Measurements from ENCODE around the gene VDR. TPM values are rescaled to one million over a fixed set of nuclear protein-coding genes. Genes with fewer than 3 reads are reported as not detected.

Gene VDR
- total RNA-seq, 1 donor from 2014 or later, result 0.52 TPM

DNA sequence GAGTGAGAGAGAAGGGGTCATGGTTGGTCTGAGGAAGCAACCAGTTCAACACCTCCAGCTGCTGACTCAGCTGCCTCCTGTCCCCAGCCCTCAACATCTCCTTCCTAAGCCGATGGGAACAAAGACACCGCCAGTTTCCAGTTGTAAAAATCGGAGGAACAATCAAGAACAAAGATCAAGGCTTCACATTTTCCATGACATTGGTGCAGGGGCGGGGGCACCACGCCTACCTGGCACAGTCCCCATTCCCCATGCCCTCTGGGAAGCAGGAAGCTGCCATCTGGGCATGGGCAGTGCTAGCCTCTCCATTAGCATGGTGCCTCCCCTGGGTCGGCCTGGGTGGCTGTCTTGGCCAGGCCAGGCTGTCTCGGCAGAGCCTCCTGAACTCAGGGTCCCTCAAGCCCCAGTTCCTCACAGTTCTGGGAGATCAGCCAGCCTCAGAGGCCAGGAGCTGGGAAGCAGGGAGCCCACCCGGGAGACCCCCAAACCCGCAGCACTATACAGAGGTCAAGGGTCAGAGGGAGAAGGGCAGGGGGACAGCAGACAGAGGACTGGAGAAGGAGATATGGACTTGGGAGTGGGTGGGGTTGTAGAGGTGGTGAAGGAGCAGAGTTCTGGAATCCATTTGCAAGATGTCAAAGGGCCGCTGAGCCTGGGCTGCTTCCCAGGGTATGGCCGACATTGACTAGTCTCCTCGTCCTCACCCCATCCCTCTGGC lies 39.0 kb upstream of the VDR start:
- Histone ChIP-seq H3K9me3 (ENCODE audit: control insufficient read depth in 3 of 3, low read length in 3 of 3) (no peaks in the 10 kb centered on the region), H3K4me1 (ENCODE audit: control insufficient read depth in 3 of 3, insufficient read depth in 3 of 3, low read length in 3 of 3) (peaks cover 0 to 3% (median 0%) of the 10 kb centered on the region in 3 donors), H3K4me3 (ENCODE audit: low read length in 3 of 3) (no peak overlapping the region), H3K27ac (ENCODE audit: low read depth, low read length) (no peak overlapping the region), H3K27me3 (ENCODE audit: control insufficient read depth in 3 of 3, insufficient read depth in 3 of 3, low read length in 3 of 3) (peaks cover 10 to 29% (median 17%) of the 10 kb centered on the region in 3 donors), H3K36me3 (ENCODE audit: control insufficient read depth in 3 of 3, insufficient read depth in 3 of 3, low read length in 3 of 3) (no peaks in the 10 kb centered on the region), H3K9ac (ENCODE audit: low read depth in 1 of 3, low read length in 3 of 3) (no peak overlapping the region)

DNA sequence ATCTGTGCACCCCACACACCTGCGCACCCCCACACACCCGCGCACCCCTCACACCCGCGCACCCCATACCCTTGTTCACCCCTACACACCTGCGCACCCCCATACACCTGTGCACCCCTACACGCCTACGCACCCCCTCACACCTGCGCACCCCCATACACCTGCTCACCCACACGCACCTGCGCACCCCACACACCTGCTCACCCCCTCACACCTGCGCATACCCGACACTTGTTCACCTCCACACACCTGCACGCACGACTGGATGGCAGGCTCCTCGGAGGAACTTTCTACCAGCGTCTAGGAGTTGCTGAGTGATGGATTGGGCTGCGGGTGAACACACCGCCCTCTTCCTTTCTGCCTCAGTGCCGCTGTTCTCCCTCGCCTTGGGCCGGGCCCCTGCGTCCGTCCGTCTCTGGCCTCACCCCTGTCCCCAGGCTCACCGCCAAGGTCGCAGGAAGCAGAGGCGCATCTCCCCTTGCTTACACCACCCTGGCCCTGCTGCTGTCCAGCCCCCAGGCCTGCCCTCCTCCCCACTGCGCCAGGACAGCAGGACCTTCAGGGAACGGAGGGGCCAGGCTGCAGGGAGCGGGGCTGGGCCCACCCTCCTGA lies 37.9 kb upstream of the VDR start:
- Histone ChIP-seq H3K4me3 (ENCODE audit: low read length in 3 of 3) (no peak overlapping the region), H3K27me3 (ENCODE audit: control insufficient read depth in 3 of 3, insufficient read depth in 3 of 3, low read length in 3 of 3) (peaks cover 10 to 29% (median 17%) of the 10 kb centered on the region in 3 donors), H3K4me1 (ENCODE audit: control insufficient read depth in 3 of 3, insufficient read depth in 3 of 3, low read length in 3 of 3) (peaks cover 0 to 3% (median 0%) of the 10 kb centered on the region in 3 donors), H3K9ac (ENCODE audit: low read depth in 1 of 3, low read length in 3 of 3) (no peak overlapping the region), H3K9me3 (ENCODE audit: control insufficient read depth in 3 of 3, low read length in 3 of 3) (no peaks in the 10 kb centered on the region), H3K27ac (ENCODE audit: low read depth, low read length) (no peak overlapping the region), H3K36me3 (ENCODE audit: control insufficient read depth in 3 of 3, insufficient read depth in 3 of 3, low read length in 3 of 3) (no peaks in the 10 kb centered on the region)

DNA sequence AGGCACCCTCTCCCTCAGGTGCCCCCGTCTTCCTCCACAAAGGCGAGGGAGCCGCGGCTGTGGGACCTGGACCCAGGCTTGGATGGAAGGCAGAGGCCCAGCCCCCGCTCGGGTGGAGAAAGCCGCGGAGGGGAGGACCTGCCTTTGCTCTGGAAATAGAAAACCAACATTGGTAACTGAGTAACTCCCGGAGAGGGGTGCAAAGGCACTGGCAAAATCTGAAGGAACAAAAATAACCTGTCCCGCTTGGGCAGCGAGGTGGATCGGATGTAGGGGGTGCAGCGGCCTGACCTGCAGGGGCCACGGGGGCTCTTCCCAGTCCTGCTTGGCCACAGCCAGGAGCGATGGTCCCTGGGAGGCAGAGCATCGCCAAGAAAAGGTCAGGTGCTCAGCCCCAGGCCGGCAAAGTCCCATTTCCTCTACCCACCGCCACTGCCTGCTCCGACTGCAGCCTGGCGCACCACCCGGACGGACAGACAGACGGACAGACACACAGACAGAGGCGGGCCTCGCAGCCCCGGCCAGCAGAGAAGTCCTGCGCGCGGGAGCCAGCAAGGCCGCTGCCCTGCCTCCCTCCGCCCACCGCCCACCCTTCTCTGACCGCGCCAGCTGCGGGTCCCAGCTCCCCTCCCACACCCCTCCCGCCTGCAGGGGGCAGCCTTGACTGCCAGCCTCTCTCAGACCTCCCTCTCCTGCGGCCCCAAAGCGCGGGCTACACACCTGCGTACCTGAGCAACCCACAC lies 37.2 kb upstream of the VDR start:
- Histone ChIP-seq H3K27ac (ENCODE audit: low read depth, low read length) (no peak overlapping the region), H3K9ac (ENCODE audit: low read depth in 1 of 3, low read length in 3 of 3) (peak overlapping the region in 1 of 3 donors; percentile 33), H3K9me3 (ENCODE audit: control insufficient read depth in 3 of 3, low read length in 3 of 3) (no peaks in the 10 kb centered on the region), H3K4me3 (ENCODE audit: low read length in 3 of 3) (peak overlapping the region in 1 of 3 donors; percentile 6), H3K27me3 (ENCODE audit: control insufficient read depth in 3 of 3, insufficient read depth in 3 of 3, low read length in 3 of 3) (peaks cover 10 to 29% (median 17%) of the 10 kb centered on the region in 3 donors), H3K36me3 (ENCODE audit: control insufficient read depth in 3 of 3, insufficient read depth in 3 of 3, low read length in 3 of 3) (no peaks in the 10 kb centered on the region), H3K4me1 (ENCODE audit: control insufficient read depth in 3 of 3, insufficient read depth in 3 of 3, low read length in 3 of 3) (peaks cover 0 to 3% (median 0%) of the 10 kb centered on the region in 3 donors)

DNA sequence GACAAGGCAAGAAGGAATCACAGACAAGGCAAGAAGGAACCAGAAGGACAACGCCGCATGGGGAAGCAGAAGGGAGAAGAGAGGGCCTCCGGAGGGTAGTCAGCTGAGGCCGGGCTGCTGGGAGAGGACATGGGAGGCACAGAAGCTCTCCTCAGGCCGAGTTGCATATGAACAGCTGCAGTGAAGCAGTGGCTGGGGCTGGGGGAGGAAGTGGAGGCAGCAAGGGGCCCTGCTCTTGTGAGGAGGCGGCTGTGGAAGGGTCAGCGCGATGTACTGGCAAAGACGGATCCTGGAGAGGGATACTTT lies 36.6 kb upstream of the VDR start:
- no peak overlapping the region for H3K4me3 ChIP-seq (ENCODE audit: low read length in 3 of 3)
- H3K27me3 ChIP-seq (ENCODE audit: control insufficient read depth in 3 of 3, insufficient read depth in 3 of 3, low read length in 3 of 3), result peaks cover 10 to 29% (median 17%) of the 10 kb centered on the region in 3 donors
- no peaks in the 10 kb centered on the region for H3K36me3 ChIP-seq (ENCODE audit: control insufficient read depth in 3 of 3, insufficient read depth in 3 of 3, low read length in 3 of 3)
- no peak overlapping the region for H3K9ac ChIP-seq (ENCODE audit: low read depth in 1 of 3, low read length in 3 of 3)
- no peaks in the 10 kb centered on the region for H3K9me3 ChIP-seq (ENCODE audit: control insufficient read depth in 3 of 3, low read length in 3 of 3)
- peaks cover 0 to 3% (median 0%) of the 10 kb centered on the region in 3 donors for H3K4me1 ChIP-seq (ENCODE audit: control insufficient read depth in 3 of 3, insufficient read depth in 3 of 3, low read length in 3 of 3)
- H3K27ac ChIP-seq (ENCODE audit: low read depth, low read length), result no peak overlapping the region

DNA sequence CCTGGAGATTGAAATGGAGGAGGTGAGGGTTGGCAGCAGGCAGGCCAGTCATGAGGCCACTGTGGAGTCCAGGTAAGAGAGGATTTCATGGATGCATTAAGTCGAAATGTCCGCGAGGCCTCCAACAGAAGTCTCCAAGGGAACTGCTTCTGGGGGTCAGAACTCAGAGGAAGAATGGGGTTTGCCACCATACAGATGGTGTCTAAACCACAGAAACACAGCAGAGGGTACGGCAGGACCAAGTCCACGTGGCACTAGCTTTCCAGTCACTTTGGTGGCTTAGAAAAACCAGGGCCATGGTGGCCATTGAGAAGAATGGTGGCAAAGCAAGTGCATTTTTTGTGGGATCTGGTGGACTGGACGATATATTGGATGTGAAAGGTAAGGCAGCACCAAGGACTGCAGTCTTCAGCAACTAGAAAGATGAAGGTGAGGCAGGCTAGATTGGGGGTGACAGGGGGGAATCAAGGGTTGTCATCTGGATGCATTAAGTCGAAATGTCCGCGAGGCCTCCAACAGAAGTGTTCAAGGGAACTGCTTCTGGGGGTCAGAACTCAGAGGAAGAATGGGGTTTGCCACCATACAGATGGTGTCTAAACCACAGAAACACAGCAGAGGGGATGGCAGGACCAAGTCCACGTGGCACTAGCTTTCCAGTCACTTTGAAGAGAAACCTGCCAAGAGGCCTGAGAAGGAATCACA lies 36.1 kb upstream of the VDR start:
- Histone ChIP-seq H3K4me3 (ENCODE audit: low read length in 3 of 3) (no peak overlapping the region), H3K4me1 (ENCODE audit: control insufficient read depth in 3 of 3, insufficient read depth in 3 of 3, low read length in 3 of 3) (peaks cover 0 to 3% (median 0%) of the 10 kb centered on the region in 3 donors), H3K27me3 (ENCODE audit: control insufficient read depth in 3 of 3, insufficient read depth in 3 of 3, low read length in 3 of 3) (peaks cover 10 to 29% (median 17%) of the 10 kb centered on the region in 3 donors), H3K27ac (ENCODE audit: low read depth, low read length) (no peak overlapping the region), H3K36me3 (ENCODE audit: control insufficient read depth in 3 of 3, insufficient read depth in 3 of 3, low read length in 3 of 3) (no peaks in the 10 kb centered on the region), H3K9ac (ENCODE audit: low read depth in 1 of 3, low read length in 3 of 3) (no peak overlapping the region), H3K9me3 (ENCODE audit: control insufficient read depth in 3 of 3, low read length in 3 of 3) (no peaks in the 10 kb centered on the region)

DNA sequence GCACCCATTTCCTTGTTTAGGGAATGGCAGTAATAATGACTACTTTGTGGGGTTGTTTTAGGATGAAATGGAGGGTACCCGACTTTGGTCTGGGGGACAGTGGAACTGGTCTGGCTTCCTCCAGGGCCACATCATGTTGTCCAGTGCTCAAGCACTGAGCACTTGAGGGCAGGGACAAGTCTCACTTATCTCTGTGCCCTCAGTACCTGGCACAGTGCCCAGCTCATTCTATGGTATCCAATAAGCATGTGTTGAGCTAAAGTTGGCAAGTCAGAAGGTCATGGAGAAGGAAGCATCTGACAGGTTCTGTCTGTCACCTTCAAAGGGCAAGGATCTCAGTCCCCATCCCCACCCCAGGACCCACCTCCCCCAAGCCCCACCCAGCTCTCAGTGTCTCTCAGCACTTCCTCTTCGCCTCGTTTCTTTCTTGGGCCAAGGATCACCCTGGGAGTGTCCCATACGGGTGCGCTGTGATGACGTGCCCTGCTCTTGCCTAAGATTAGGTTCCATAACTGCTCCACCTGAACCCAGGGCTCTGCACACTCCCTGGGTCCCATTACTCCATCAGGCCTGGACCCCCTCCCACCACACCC lies 34.3 kb upstream of the VDR start:
- H3K4me1 ChIP-seq (ENCODE audit: control insufficient read depth in 3 of 3, insufficient read depth in 3 of 3, low read length in 3 of 3), result peaks cover 3 to 13% (median 9%) of the 10 kb centered on the region in 3 donors
- no peak overlapping the region for H3K4me3 ChIP-seq (ENCODE audit: low read length in 3 of 3)
- H3K27ac ChIP-seq (ENCODE audit: low read depth, low read length), result no peak overlapping the region
- H3K27me3 ChIP-seq (ENCODE audit: control insufficient read depth in 3 of 3, insufficient read depth in 3 of 3, low read length in 3 of 3), result peaks cover 10 to 24% (median 17%) of the 10 kb centered on the region in 3 donors
- no peak overlapping the region for H3K9ac ChIP-seq (ENCODE audit: low read depth in 1 of 3, low read length in 3 of 3)
- no peaks in the 10 kb centered on the region for H3K36me3 ChIP-seq (ENCODE audit: control insufficient read depth in 3 of 3, insufficient read depth in 3 of 3, low read length in 3 of 3)
- H3K9me3 ChIP-seq (ENCODE audit: control insufficient read depth in 3 of 3, low read length in 3 of 3), result no peaks in the 10 kb centered on the region

DNA sequence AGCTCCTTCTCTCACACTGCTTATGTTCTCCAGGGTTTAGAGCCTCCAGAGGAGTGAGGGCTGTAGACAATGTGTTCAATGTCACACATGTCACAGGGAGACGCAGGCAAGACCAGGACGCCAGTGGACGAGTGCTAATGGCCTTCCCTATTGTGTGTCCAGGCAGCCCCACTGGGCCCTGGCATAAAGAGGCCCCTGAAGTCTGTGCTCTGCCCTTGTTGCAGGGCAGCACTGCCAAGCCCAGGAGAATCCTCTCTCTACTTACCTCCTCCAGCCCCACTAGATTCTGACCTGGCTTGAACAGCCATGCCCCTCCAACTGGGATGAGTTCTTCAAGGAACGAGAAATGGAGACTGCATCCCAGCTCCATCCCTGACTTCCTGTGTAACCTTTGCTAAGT lies 33.8 kb upstream of the VDR start:
- Histone ChIP-seq H3K27ac (ENCODE audit: low read depth, low read length) (no peak overlapping the region), H3K36me3 (ENCODE audit: control insufficient read depth in 3 of 3, insufficient read depth in 3 of 3, low read length in 3 of 3) (no peaks in the 10 kb centered on the region), H3K4me1 (ENCODE audit: control insufficient read depth in 3 of 3, insufficient read depth in 3 of 3, low read length in 3 of 3) (peaks cover 3 to 13% (median 9%) of the 10 kb centered on the region in 3 donors), H3K9ac (ENCODE audit: low read depth in 1 of 3, low read length in 3 of 3) (no peak overlapping the region), H3K4me3 (ENCODE audit: low read length in 3 of 3) (no peak overlapping the region), H3K9me3 (ENCODE audit: control insufficient read depth in 3 of 3, low read length in 3 of 3) (no peaks in the 10 kb centered on the region), H3K27me3 (ENCODE audit: control insufficient read depth in 3 of 3, insufficient read depth in 3 of 3, low read length in 3 of 3) (peaks cover 10 to 22% (median 17%) of the 10 kb centered on the region in 3 donors)

DNA sequence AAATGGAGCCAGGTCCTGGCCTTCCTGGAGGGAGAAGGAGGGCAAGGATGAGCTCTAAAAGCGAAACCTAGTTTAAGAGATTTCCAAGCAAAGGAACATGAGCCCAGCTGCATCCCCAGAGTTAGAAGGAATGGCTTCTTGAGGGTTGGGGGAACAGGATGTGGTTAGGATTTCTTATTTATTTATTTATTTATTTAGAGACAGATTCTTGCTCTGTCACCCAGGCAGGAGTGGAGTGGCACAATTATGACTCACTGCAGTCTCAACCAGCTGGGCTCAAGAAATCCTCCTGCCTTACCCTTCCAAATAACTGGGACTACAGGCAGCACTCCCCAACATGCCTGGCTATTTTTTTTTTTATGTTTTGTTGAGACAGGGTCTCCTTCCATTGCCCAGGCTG lies 33.3 kb upstream of the VDR start:
- H3K9ac ChIP-seq (ENCODE audit: low read depth in 1 of 3, low read length in 3 of 3), result no peak overlapping the region

DNA sequence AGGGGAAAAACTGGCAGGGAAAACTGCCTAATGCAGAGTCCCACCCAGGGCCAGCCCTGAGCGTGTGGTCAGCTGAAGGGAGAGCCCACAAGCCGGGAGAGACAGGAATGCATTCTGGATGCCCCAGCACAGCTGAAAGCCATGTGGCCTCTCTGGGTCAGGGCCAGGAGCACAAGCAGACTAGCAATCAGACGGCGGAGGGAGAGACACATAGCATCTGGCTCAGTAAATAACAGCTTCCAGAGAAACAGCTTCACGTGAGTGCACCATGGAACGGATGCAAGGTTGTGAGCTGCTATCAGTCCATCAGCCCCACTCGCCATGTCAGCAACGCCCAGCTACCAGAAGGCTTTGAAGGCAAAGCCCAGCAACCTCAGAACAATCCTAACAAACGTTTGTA lies 30.4 kb upstream of the VDR start:
- H3K27me3 ChIP-seq (ENCODE audit: control insufficient read depth in 3 of 3, insufficient read depth in 3 of 3, low read length in 3 of 3), result no peaks in the 10 kb centered on the region
- H3K27ac ChIP-seq (ENCODE audit: low read depth, low read length), result no peak overlapping the region
- H3K4me1 ChIP-seq (ENCODE audit: control insufficient read depth in 3 of 3, insufficient read depth in 3 of 3, low read length in 3 of 3), result peaks cover 3 to 9% (median 9%) of the 10 kb centered on the region in 3 donors
- H3K4me3 ChIP-seq (ENCODE audit: low read length in 3 of 3), result no peak overlapping the region
- H3K9me3 ChIP-seq (ENCODE audit: control insufficient read depth in 3 of 3, low read length in 3 of 3), result no peaks in the 10 kb centered on the region
- H3K9ac ChIP-seq (ENCODE audit: low read depth in 1 of 3, low read length in 3 of 3), result peak overlapping the region in 1 of 3 donors; percentile 33
- H3K36me3 ChIP-seq (ENCODE audit: control insufficient read depth in 3 of 3, insufficient read depth in 3 of 3, low read length in 3 of 3), result no peaks in the 10 kb centered on the region

More for the DNA sequence above, 33.3 kb upstream of the VDR start:
- peaks cover 3 to 13% (median 9%) of the 10 kb centered on the region in 3 donors for H3K4me1 ChIP-seq (ENCODE audit: control insufficient read depth in 3 of 3, insufficient read depth in 3 of 3, low read length in 3 of 3)
- no peak overlapping the region for H3K27ac ChIP-seq (ENCODE audit: low read depth, low read length)
- no peaks in the 10 kb centered on the region for H3K9me3 ChIP-seq (ENCODE audit: control insufficient read depth in 3 of 3, low read length in 3 of 3)
- no peaks in the 10 kb centered on the region for H3K36me3 ChIP-seq (ENCODE audit: control insufficient read depth in 3 of 3, insufficient read depth in 3 of 3, low read length in 3 of 3)
- peaks cover 10 to 17% (median 13%) of the 10 kb centered on the region in 3 donors for H3K27me3 ChIP-seq (ENCODE audit: control insufficient read depth in 3 of 3, insufficient read depth in 3 of 3, low read length in 3 of 3)
- no peak overlapping the region for H3K4me3 ChIP-seq (ENCODE audit: low read length in 3 of 3)

Data from skeletal muscle tissue (tissue), 4 donors.